ENCODE results near the gene COPZ1.

The COPZ1 gene

DNA sequence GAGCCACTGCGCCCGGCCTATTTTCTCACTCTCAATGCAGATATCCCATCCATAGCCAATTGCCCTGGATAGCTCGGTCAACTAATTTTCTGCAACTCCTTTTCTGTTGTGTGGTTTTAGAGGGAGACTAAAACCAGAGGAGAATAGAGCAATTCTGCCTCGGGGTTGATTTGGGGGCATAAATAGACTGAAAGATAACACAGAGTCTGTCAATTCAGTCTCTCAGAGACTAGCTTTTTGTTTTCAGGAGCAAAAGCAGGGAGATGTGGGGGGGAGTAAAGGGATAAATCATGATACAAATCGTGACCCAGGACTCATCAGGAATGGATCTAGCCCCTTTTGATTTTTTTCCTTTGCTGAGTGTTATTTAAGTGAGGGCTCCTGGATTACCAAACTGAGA is 6.5 kb downstream of the COPZ1 start:
- Histone ChIP-seq H3K79me2 (ENCODE audit: insufficient read depth, low read length) (peaks cover 38% of the 10 kb centered on the region), H3K36me3 (ENCODE audit: insufficient read depth, low read length) (no peaks in the 10 kb centered on the region)

DNA sequence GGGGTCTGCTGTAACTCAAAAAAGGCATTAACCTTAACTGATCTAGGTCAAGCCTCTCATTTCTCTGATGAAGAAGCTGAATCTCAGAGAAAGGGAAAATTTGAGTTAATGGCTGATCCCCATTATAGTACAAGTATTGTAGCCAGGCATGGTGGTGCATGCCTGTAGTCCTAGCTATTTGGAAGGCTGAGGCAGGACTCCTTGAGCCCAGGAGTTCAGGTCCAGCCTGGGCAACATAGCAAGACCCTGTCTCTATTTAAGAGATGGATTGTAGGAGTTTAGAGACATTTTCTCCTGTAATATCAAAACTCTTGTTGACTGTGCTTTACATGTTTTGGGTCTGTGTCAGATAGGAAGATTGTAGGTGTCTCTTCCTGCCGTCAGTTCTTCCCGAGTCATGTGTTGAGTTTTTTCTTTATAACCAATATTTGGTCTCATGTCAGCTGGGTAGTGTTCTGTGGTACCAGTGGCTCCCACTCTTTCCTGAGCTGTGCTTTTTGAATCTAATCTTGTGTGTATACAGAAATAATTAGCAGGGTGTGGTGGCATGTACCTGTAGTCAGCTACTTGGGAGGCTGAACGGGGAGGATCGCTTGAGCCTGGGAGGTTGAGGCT is 8.6 kb downstream of the COPZ1 start:
- H3K4me3 ChIP-seq (ENCODE audit: low read length, poor library complexity, severe bottlenecking), result no peak overlapping the region
- no peak for TF ChIP-seq EZH2phosphoT487 (IDR thresholded peaks at IDR 0.05; ENCODE audit: borderline replicate concordance)
- TF ChIP-seq, protein P1, sequence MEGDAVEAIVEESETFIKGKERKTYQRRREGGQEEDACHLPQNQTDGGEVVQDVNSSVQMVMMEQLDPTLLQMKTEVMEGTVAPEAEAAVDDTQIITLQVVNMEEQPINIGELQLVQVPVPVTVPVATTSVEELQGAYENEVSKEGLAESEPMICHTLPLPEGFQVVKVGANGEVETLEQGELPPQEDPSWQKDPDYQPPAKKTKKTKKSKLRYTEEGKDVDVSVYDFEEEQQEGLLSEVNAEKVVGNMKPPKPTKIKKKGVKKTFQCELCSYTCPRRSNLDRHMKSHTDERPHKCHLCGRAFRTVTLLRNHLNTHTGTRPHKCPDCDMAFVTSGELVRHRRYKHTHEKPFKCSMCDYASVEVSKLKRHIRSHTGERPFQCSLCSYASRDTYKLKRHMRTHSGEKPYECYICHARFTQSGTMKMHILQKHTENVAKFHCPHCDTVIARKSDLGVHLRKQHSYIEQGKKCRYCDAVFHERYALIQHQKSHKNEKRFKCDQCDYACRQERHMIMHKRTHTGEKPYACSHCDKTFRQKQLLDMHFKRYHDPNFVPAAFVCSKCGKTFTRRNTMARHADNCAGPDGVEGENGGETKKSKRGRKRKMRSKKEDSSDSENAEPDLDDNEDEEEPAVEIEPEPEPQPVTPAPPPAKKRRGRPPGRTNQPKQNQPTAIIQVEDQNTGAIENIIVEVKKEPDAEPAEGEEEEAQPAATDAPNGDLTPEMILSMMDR (conservative IDR thresholded peaks at IDR 0.05; ENCODE audit: low read length), result no peak
- no peaks in the 10 kb centered on the region for H4K20me1 ChIP-seq (ENCODE audit: insufficient read depth, low read length, poor library complexity, severe bottlenecking)
- H3K79me2 ChIP-seq (ENCODE audit: insufficient read depth, low read length), result peaks cover 26% of the 10 kb centered on the region; the same call in 1 of the 2 replicates
- no peak overlapping the region for H2AFZ ChIP-seq (ENCODE audit: low read length)
- H3K9me2 ChIP-seq (replicated peaks; ENCODE audit: low read depth, low read length), result no peaks in the 10 kb centered on the region
- H3K36me3 ChIP-seq (ENCODE audit: insufficient read depth, low read length), result no peaks in the 10 kb centered on the region
- H3K4me2 ChIP-seq (ENCODE audit: low read depth, low read length, poor library complexity, severe bottlenecking), result no peak overlapping the region
- no peaks in the 10 kb centered on the region for H3K27me3 ChIP-seq (ENCODE audit: insufficient read depth, low read length, poor library complexity, severe bottlenecking)
- no peaks in the 10 kb centered on the region for H3K9me3 ChIP-seq (ENCODE audit: insufficient read depth, low read depth, low read length)
- no peak overlapping the region for H3K9ac ChIP-seq (ENCODE audit: low read depth, low read length, poor library complexity, severe bottlenecking)
- peaks cover 21% of the 10 kb centered on the region for H3K4me1 ChIP-seq (ENCODE audit: insufficient read depth, low read length, poor library complexity, severe bottlenecking)
- no peaks in the 10 kb centered on the region for H3F3A ChIP-seq (ENCODE audit: low read depth)

More for the DNA sequence above, 6.5 kb downstream of the COPZ1 start:
- no peaks in the 10 kb centered on the region for H3K27me3 ChIP-seq (ENCODE audit: insufficient read depth, low read length, poor library complexity, severe bottlenecking)
- no peak overlapping the region for H3K4me3 ChIP-seq (ENCODE audit: low read length, poor library complexity, severe bottlenecking)
- H2AFZ ChIP-seq (ENCODE audit: low read length), result no peak overlapping the region
- H3K4me2 ChIP-seq (ENCODE audit: low read depth, low read length, poor library complexity, severe bottlenecking), result no peak overlapping the region
- no peaks in the 10 kb centered on the region for H3K9me2 ChIP-seq (replicated peaks; ENCODE audit: low read depth, low read length)
- no peaks in the 10 kb centered on the region for H3K9me3 ChIP-seq (ENCODE audit: insufficient read depth, low read depth, low read length)
- H4K20me1 ChIP-seq (ENCODE audit: insufficient read depth, low read length, poor library complexity, severe bottlenecking), result no peaks in the 10 kb centered on the region
- TF ChIP-seq, protein P1 (conservative IDR thresholded peaks at IDR 0.05; ENCODE audit: low read length), result no peak
- no peak for TF ChIP-seq EZH2phosphoT487 (IDR thresholded peaks at IDR 0.05; ENCODE audit: borderline replicate concordance)
- H3K4me1 ChIP-seq (ENCODE audit: insufficient read depth, low read length, poor library complexity, severe bottlenecking), result peaks cover 20% of the 10 kb centered on the region
- H3F3A ChIP-seq (ENCODE audit: low read depth), result no peaks in the 10 kb centered on the region
- no peak overlapping the region for H3K9ac ChIP-seq (ENCODE audit: low read depth, low read length, poor library complexity, severe bottlenecking)

DNA sequence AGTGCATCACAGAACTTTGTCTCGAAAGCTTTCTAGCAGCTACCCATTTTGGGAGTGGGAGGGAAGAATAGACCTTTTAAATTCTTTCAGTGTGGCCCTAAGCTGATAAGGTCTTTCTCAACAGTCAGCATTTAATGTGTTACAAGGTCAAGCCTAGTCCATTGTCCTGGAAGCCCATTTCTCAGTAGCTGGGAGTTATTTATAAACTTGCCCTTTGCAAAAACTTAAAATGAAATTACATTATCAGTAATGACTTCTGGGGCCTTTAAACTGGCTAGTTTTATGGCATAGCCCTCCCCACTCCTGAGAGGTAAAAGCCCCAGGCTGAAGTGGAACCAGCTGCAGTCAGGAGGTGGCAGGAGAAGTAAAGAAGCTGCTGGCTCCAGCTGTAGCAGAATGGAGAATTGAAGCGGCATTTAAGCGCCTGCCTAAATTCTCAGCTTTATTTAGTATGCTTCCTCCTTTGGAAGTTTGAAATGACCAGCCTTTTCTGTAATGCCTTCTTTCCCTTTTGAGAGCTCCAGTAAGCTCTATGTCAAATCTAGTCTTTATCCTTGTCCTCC is 12.4 kb downstream of the COPZ1 start:
- peaks cover 8% of the 10 kb centered on the region; the same call in 1 of the 2 replicates for H3K36me3 ChIP-seq (ENCODE audit: insufficient read depth, low read length)
- H4K20me1 ChIP-seq (ENCODE audit: insufficient read depth, low read length, poor library complexity, severe bottlenecking), result no peaks in the 10 kb centered on the region
- H3K4me2 ChIP-seq (ENCODE audit: low read depth, low read length, poor library complexity, severe bottlenecking), result no peak overlapping the region
- no peak overlapping the region for H3K4me3 ChIP-seq (ENCODE audit: low read length, poor library complexity, severe bottlenecking)
- H2AFZ ChIP-seq (ENCODE audit: low read length), result no peak overlapping the region
- peaks cover 11% of the 10 kb centered on the region; the same call in 1 of the 2 replicates for H3K79me2 ChIP-seq (ENCODE audit: insufficient read depth, low read length)
- H3K9ac ChIP-seq (ENCODE audit: low read depth, low read length, poor library complexity, severe bottlenecking), result peak overlapping the region; percentile 34
- H3K9me3 ChIP-seq (ENCODE audit: insufficient read depth, low read depth, low read length), result no peaks in the 10 kb centered on the region
- no peaks in the 10 kb centered on the region for H3F3A ChIP-seq (ENCODE audit: low read depth)
- H3K27me3 ChIP-seq (ENCODE audit: insufficient read depth, low read length, poor library complexity, severe bottlenecking), result no peaks in the 10 kb centered on the region
- no peaks in the 10 kb centered on the region for H3K9me2 ChIP-seq (replicated peaks; ENCODE audit: low read depth, low read length)
- H3K4me1 ChIP-seq (ENCODE audit: insufficient read depth, low read length, poor library complexity, severe bottlenecking), result peaks cover 14% of the 10 kb centered on the region
- TF ChIP-seq, protein P1 (conservative IDR thresholded peaks at IDR 0.05; ENCODE audit: low read length), result peak; percentile 26; the same call in 1 of the 2 replicates
- TF ChIP-seq EZH2phosphoT487 (IDR thresholded peaks at IDR 0.05; ENCODE audit: borderline replicate concordance), result no peak

All from Loucy (cell line).